GM21381 (cell line): ENCODE data around the gene UTP14C.
"Not testable (repeated sequence)": the region's sequence is repeated elsewhere in the genome, so short reads cannot be mapped to it uniquely, and the experiment has no call there.

Experiments used
- ATAC-seq: cut with Tn5 transposase; IDR thresholded peaks from one replicate; pipeline ENCODE4 v1.9.1; 2021; ENCODE audit warnings: mild to moderate bottlenecking, moderate library complexity; ENCODE audit not compliant: unreplicated experiment

UTP14C gene

GRCh38 chr13:52024481-52024880 lies at the start of gene UTP14C:
Gene UTP14C, plus strand, starts transcription at chr13:52024691. Its CDS starts 4,114 bp downstream, at chr13:52028805.
- ATAC-seq = no peak

DNA sequence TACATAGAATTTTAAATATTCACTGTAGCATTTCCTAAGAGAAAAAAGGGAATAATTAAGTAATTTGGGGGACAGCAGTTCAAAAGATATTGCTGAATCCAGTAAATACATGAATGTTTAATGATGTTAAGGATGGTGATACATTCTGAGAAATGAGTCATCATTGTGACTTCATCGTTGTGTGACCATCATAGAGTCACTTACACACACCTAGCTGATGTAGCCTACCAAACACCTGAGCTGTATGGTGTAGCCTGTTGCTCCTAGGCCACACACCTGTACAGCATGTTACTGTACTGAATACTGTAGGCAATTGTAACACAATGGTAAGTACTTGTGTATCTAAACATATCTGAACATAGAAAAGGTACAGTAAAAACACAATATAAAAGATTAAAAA lies 48.1 kb upstream of the UTP14C start:
- ATAC-seq = no peak

DNA sequence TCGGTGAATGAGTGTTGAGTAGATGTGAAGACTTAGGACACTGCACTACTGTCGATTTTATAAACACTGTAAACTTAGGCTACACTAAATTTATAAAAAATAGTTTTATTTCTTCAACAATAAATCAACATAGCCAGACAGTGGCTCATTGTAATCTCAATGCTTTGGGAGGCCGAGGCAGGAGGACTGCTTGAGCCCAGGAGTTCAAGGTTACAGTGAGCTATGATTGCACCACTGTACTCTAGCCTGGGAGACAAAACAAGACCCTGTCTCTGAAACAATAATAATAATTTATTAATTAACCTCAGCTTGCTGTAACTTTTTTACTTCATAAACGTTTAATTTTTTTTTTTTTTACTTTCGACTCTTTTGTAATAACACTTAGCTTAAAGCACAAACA lies 47.6 kb upstream of the UTP14C start:
- ATAC-seq = no peak

- ATAC-seq = no peak
Measured at GRCh38 chr13:51977625-51978024, 46.9 kb upstream of the UTP14C start.

DNA sequence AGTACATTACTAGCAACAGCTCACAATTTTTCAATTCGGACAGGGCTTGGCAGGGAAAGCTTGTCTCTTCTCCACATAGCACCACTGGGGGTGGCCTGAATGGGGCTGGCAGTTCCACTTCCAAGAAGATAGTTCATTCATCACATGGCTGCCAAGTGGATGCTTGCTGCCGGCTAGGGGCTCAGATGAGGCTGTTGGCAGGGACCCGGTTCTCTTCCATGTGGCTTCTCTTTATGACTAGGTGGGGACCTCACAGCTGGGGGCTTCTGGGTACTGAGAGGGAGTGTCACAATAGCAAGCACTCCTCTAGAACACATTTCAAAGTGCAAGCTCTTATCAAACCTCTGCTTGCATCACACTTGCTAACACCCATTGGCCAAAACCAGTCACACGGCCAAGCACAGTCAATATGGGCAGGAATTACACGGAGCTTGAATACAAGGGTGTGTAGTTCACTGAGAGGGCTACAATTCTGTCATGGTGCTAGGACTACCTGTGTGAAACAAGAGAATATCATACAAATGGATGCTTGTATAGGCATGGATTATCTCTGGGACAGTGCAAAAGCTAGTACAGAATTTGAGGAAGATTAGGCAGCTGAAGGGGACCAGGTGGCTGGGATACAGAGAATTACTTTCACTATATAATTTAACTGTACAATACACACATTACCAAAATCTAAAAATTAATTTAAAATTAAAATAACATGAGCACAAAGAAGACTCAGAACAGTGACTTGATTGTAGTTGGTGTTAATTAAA lies 45.5 kb upstream of the UTP14C start:
- ATAC-seq = no peak

DNA sequence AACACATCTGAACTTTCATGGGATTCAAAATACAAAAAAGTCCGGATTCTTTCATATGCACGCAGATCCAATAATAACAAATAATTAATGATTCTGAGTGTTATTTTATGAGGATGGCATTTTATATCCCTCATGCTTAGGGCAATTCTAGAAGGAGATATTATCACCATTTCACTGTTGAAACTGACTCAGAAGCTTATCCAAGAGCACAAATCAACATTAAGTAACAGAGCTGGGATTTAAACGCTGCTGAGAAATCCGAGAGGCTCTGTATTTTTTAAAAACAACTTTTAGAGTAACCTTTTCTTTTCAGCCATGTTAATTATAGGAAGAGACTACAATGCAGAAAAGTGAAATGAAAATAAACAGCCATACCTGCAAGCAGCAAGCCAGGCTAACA lies 43.6 kb upstream of the UTP14C start:
- ATAC-seq = no peak

DNA sequence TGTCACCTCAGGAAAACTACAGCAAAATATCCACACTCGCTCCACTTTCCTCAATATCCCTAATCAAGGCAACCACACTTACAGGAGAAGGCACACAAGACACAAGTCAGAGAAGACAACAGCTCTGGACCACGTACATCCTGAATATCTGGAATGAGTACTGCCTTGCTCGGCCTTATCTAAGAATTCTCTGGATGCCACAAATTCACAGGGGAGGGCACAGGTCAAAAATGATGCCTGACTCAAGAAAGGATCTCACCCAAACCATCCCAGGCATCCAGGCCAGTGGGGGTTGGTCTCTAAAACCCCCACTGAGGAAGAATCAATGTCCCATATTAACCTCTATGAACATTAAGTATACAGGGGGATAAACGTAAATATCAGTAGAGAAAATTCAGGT lies 43.1 kb upstream of the UTP14C start:
- ATAC-seq = no peak

DNA sequence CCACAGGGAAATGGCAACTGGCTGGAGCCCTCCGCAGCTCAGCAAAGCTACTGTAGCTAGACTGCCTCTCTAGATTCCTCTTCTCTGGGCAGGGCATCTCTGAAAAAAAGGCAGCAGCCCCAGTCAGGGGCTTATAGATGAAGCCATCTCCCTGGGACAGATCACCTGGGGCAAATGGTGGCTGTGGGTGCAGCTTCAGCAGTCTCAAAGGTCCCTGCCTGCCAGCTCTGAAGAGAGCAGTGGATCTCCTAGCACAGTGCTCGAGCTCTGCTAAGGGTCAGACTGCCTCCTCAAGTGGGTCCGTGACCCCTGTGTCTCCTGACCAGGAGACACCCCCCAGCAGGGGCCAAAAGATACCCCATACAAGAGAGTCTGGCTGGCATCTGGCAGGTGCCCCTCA lies 41.2 kb upstream of the UTP14C start:
- ATAC-seq = not testable (repeated sequence)

- ATAC-seq = not testable (repeated sequence)
Measured at GRCh38 chr13:51984904-51985303, 39.6 kb upstream of the UTP14C start.

- ATAC-seq = no peak
Measured at GRCh38 chr13:51988988-51989618, 35.4 kb upstream of the UTP14C start.

DNA sequence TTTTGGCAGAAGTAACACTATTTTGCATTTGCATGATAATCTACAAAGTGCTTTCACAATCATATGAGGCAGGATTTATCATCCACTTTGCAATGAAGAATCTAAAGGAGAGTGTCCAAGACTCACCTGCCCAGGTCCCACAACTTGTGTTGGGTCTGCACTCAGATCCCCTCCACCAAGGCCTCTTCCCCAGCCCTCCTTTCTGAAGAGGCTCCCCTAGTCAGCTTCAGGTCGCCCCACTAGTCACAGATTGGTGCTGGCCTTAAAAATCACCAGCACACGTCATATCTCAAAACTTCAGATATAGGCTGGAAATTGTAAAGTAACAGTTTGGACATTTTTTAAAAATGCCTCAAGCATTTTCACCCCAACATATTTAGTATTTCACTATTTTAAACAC lies 30.8 kb upstream of the UTP14C start:
- ATAC-seq = no peak

DNA sequence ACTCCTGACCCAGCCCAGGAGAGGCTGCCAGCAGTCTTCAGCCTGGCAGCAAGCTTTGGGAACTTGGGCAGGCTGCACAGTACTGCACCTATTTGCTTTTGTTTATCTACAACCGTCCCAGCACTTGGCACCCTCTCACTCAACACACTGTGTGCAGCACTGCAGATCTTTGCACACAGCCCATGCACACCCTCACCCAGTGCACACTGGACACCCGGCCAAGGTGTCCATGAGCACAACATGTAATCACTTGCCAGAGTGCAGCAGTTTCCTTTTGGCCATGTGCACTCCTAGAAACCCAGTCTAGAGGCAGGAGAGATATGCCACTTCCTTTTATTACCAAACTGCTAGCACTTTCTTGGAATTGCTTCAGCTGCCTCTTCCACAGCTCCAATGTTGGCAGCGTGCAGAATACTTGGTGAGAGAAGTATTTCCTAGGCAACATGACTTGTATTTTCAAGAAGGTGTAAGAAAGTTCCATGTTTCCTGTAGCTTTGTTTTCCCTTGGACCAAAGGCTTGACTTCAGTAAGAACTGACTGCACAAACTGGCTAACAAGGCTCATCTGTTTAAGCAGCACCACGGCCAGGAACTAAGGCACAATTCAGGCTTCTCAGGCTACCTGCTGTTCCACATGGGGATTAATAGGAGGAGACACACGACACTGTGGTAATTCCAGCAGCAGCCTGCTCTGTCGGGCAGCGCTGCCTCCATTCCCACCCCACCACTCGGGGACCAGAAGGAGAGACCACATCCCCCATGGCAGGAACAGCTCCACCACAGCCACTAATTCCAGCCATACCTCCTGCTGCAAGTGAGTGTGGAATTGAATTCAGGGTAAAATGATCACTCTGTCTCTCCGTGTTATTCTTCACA lies 28.6 kb upstream of the UTP14C start:
- ATAC-seq = no peak

GRCh38 chr13:51996641-51997040 lies 27.9 kb upstream of the UTP14C start:
- ATAC-seq = no peak

GRCh38 chr13:51997186-51997585 lies 27.3 kb upstream of the UTP14C start:
- ATAC-seq = no peak

DNA sequence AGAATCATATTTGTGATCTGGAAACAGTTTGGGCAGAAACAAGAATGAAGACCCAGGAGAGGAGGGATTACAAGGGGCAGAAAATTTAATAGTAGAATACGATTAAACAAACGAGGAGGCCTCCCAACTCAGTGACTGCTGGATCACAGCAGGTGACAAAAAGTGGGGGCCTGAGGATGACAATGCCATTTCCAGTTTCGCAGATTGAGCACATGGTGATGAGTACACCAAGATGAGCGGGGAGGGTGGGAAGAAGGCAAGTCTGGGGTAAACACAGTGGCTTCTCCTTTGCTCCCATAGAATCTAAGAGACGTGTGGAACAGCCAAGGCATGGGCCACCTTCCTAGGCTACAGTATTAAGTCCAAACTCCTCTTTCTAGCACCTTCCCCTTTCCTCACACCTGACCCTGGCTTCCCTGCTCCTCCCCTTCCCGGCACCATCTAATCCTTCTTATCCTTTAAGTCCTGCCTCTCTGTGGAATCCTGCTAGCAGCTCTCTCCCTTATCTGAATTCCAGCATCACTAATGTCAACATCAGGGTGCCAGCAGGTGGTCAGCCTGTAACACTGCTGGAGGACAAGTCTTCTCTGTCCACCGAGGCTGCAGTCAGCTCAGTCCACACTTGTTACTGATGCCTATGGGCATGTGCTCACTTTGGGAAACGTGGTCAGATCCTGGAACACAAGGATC lies 26.7 kb upstream of the UTP14C start:
- no peak for ATAC-seq

- ATAC-seq = no peak
Measured at GRCh38 chr13:51998723-51999509, 25.6 kb upstream of the UTP14C start.

DNA sequence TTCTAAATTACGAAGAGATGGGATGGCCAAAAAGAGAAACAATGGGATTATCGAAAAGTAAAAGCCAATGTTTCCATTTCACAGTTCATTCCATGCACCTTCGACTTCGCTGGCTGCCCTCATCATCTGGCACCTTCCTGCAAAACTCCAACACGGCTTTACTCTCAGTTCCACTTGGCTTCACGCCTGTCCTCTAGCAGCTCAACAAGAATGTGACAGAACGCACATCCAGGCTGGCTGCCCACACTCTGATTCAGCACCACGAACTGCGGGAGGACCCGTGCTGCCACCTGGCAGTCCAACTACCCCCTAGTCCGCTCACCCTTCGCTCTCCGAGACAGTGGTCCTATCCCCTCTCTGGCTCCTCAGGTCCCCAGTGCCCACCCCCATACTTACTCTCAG lies 25.0 kb upstream of the UTP14C start:
- no peak for ATAC-seq

DNA sequence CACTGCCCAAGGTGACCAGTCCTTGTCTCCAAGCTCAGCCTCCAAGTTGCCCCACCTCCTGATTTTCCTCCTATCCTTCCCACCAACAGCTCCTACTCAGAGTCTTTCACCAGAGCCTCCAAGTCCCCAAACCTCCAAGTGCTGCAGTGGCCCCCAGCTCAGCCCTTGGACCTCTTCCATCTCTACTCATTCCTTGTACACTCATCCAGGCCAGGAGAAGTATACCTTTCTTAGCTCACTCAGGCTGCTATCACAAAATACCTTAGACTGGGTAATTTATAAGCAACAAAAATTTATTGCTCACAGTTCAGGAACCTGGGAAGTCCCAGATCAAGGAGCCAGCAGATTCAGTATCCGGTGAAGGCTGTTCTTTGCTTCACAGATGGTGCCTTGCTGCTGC lies 24.6 kb upstream of the UTP14C start:
- no peak for ATAC-seq

DNA sequence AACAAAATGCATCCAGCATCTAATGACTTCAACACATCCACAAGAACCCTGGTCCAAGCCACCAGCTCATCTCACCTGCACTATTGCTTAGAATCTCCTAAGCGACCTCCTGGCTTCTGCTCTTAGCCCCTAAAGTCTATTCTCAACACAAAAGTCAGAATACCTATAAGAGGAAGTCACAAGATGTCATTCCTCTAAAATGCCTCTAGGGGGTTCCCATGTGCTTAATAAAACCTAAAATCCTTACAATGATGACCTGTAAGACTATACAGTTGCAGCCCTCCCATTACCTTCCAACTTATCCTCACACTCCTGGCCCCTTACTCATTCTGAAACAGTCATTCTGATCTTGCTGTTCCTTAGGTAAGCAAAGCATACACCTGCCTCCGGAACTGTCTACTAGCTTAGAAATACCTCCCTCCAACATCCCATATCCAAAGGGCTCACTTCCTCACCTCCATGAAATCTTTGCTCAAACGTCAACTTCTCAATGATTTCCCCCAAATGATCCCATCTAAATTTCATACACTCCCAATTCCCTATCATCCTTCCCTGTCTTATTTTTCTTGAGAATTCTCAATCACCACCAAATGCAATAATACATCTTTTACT lies 23.3 kb upstream of the UTP14C start:
- ATAC-seq = no peak

DNA sequence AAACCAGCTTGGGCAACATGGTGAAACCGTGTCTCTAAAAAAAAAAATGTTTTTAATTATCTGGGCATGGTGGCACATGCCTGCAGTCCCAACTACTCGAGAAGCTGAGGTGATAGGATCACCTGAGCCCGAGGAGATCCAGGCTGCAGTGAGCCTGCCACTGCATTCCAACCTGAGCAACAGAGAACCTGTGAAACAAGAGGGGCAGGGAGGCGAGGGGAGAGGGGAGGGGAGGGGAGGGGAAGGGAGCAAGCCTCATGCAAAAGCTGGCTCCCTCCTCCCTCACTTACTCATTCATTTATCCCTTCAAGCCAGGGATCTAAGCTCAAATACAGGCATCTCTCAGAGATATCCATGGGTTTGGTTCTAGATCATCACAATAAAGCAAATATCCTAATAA lies 22.1 kb upstream of the UTP14C start:
- no peak for ATAC-seq
